IMR-90 (cell line): Measurements from ENCODE around the gene CD8B2. TPM values are rescaled to one million over a fixed set of nuclear protein-coding genes. Genes with fewer than 3 reads are reported as not detected.

ENCODE experiments used
- ATAC-seq: fragments of 200-7000 bp; cut with Tn5 transposase; 2 replicates; pipeline ENCODE4 v1.9.1; 2020; ENCODE audit warnings: low read depth, mild to moderate bottlenecking, moderate library complexity
- BruUV-seq: library from RNA; stranded (reverse); fragments of 400-500 nt; replicated peaks from 2 replicates; lab custom pipeline; 2021; lab: Mats Ljungman, UMichigan
- CTCF ChIA-PET: fragments of 300-600 bp; formaldehyde crosslinking; extraction: SDS; loops from one replicate; lab custom pipeline; 2021; ENCODE audit warnings: antibody characterized with exemption; lab: Yijun Ruan, JAX
- POLR2A ChIA-PET: fragments of 300-600 bp; sonication (Branson Sonifier 250); formaldehyde crosslinking; loops from one replicate; lab custom pipeline; 2022; ENCODE audit warnings: antibody characterized with exemption; ENCODE audit not compliant: unreplicated experiment; lab: Charles Lee
- DNase-seq: peaks from one replicate; pipeline ENCODE4 v3.0.0; 2013
- H2AFZ ChIP-seq: replicated peaks from 2 replicates; pipeline ENCODE3; 2013; ENCODE audit warnings: low read length, mild to moderate bottlenecking; ENCODE audit not compliant: poor library complexity
- H2AK5ac ChIP-seq: 2 replicates; pipeline ENCODE4 v1.6.1; 2013; ENCODE audit warnings: low read depth, low read length, inconsistent platforms
- H2AK9ac ChIP-seq: replicated peaks from 2 replicates; pipeline ENCODE3; 2013; ENCODE audit warnings: mild to moderate bottlenecking, low read depth, low read length, moderate library complexity; ENCODE audit not compliant: poor library complexity
- H2BK120ac ChIP-seq: 2 replicates; pipeline ENCODE4 v1.6.1; 2013; ENCODE audit warnings: low read depth, low read length, inconsistent platforms
- H2BK15ac ChIP-seq: 3 replicates; pipeline ENCODE4 v1.6.1; 2013; ENCODE audit warnings: low read depth, low read length, inconsistent platforms
- H2BK20ac ChIP-seq: 2 replicates; pipeline ENCODE4 v1.6.1; 2013; ENCODE audit warnings: low read depth, mild to moderate bottlenecking, inconsistent platforms, low read length, moderate library complexity
- H2BK5ac ChIP-seq: 2 replicates; pipeline ENCODE4 v1.6.1; 2013; ENCODE audit warnings: mild to moderate bottlenecking, low read depth, low read length, inconsistent platforms; ENCODE audit not compliant: poor library complexity, severe bottlenecking
- H3K14ac ChIP-seq: replicated peaks from 2 replicates; pipeline ENCODE4 v1.6.1; 2013; ENCODE audit warnings: low read depth, low read length, inconsistent platforms
- H3K18ac ChIP-seq: 2 replicates; pipeline ENCODE4 v1.6.1; 2013; ENCODE audit warnings: low read depth, low read length, control low read depth
- H3K23ac ChIP-seq: 2 replicates; pipeline ENCODE4 v1.6.1; 2013; ENCODE audit warnings: low read depth, low read length, inconsistent platforms
- H3K27ac ChIP-seq: 2 replicates; pipeline ENCODE4 v1.5.1; 2013; ENCODE audit warnings: mild to moderate bottlenecking, control low read depth, low read length; ENCODE audit not compliant: insufficient read depth
- H3K27me3 ChIP-seq: 2 replicates; pipeline ENCODE4 v1.6.1; 2013; ENCODE audit warnings: low read length; ENCODE audit not compliant: control insufficient read depth, insufficient read depth
- H3K36me3 ChIP-seq: 2 replicates; pipeline ENCODE4 v1.6.1; 2013; ENCODE audit warnings: low read length, mixed read lengths; ENCODE audit not compliant: control insufficient read depth, insufficient read depth
- H3K4ac ChIP-seq: 2 replicates; pipeline ENCODE4 v1.6.1; 2013; ENCODE audit warnings: low read depth, low read length, inconsistent platforms
- H3K4me1 ChIP-seq: 2 replicates; pipeline ENCODE4 v1.6.1; 2013; ENCODE audit warnings: low read length, mixed read lengths; ENCODE audit not compliant: control insufficient read depth, insufficient read depth
- H3K4me2 ChIP-seq: 2 replicates; pipeline ENCODE4 v1.6.1; 2013; ENCODE audit warnings: low read depth, mild to moderate bottlenecking, control low read depth, low read length, moderate library complexity
- H3K4me3 ChIP-seq: 2 replicates; pipeline ENCODE4 v1.5.1; 2013; ENCODE audit warnings: low read depth, mild to moderate bottlenecking, control low read depth, low read length, moderate library complexity; ENCODE audit not compliant: insufficient read depth
- H3K56ac ChIP-seq: 2 replicates; pipeline ENCODE4 v1.6.1; 2013; ENCODE audit warnings: low read length, inconsistent platforms; ENCODE audit not compliant: insufficient read depth; ENCODE audit errors: extremely low read depth
- H3K79me1 ChIP-seq, 2 experiments: 2 replicates each; pipeline ENCODE4 v1.6.1; 2013; ENCODE audit warnings: low read length in 2 of 2, inconsistent platforms in 1 of 2, low read depth in 1 of 2
- H3K9ac ChIP-seq: 2 replicates; pipeline ENCODE4 v1.6.1; 2013; ENCODE audit warnings: low read depth, low read length, control low read depth
- H3K9me1 ChIP-seq: 2 replicates; pipeline ENCODE4 v1.6.1; 2013; ENCODE audit warnings: low read length, inconsistent platforms; ENCODE audit not compliant: insufficient read depth
- H3K9me3 ChIP-seq: 2 replicates; pipeline ENCODE4 v1.6.1; 2013; ENCODE audit warnings: low read length; ENCODE audit not compliant: control insufficient read depth, insufficient read depth
- H4K20me1 ChIP-seq: 2 replicates; pipeline ENCODE4 v1.6.1; 2013; ENCODE audit warnings: low read length, inconsistent platforms; ENCODE audit not compliant: insufficient read depth
- H4K5ac ChIP-seq: 2 replicates; pipeline ENCODE4 v1.6.1; 2013; ENCODE audit warnings: mild to moderate bottlenecking, low read depth, low read length, control low read depth
- H4K8ac ChIP-seq, 2 experiments: 2 replicates each; pipeline ENCODE4 v1.6.1; 2013; ENCODE audit warnings: low read depth in 2 of 2, low read length in 2 of 2, control low read depth in 1 of 2, inconsistent platforms in 1 of 2
- H4K91ac ChIP-seq: 2 replicates; pipeline ENCODE4 v1.6.1; 2013; ENCODE audit warnings: low read depth, low read length, inconsistent platforms; ENCODE audit not compliant: insufficient read depth
- MAZ ChIP-seq: IDR thresholded peaks from 2 replicates; pipeline ENCODE4 v1.6.1; 2012; ENCODE audit warnings: low read depth, mild to moderate bottlenecking, low read length, improper control_type of control experiment, moderate library complexity, borderline replicate concordance
- NFE2L2 ChIP-seq: fragments of 150-350 bp; IDR thresholded peaks from 2 replicates; pipeline ENCODE4 v1.6.1; 2016; ENCODE audit warnings: low read depth, mild to moderate bottlenecking, low read length
- WGBS, 2 experiments: methylation state at CpG; one replicate each; pipeline versions ENCODE4 v1.1.5 to v1.1.7; 2013; ENCODE audit warnings: missing lambda C conversion rate in 2 of 2; ENCODE audit not compliant: insufficient read length in 1 of 2; ENCODE audit errors: extremely low coverage in 2 of 2; 5-methylcytosine and 5-hydroxymethylcytosine counted together
- dilution Hi-C: fragments of 300-500 bp; cut with HindIII; formaldehyde crosslinking; loops from one replicate; pipeline ENCODE4 v1.14.3; 2018; ENCODE audit warnings: low sequenced_read_pairs; ENCODE audit not compliant: unreplicated experiment
- in situ Hi-C: fragments of 300-500 bp; cut with MboI; formaldehyde crosslinking; loops from 3 replicates; pipeline ENCODE4 v1.14.3; 2019; ENCODE audit warnings: low sequenced_read_pairs, inconsistent platforms, mixed read lengths
- intact Hi-C: fragments of 100-400 bp; cut with micrococcal nuclease; formaldehyde crosslinking; loops from 2 replicates; pipeline ENCODE4 v1.10.0; 2022
- polyA plus RNA-seq, 3 experiments: library from polyadenylated mRNA; depleted of rRNA; stranded (reverse); fragments of >200 nt; gene quantifications; 2 replicates each; pipeline ENCODE4 v1.2.3, GENCODE V29; 2012; ENCODE audit warnings: low replicate concordance in 1 of 3
- total RNA-seq: library from RNA; depleted of rRNA; stranded (reverse); fragments of >200 nt; gene quantifications from 2 replicates; pipeline ENCODE4 v1.2.3, GENCODE V29; 2012

Gene CD8B2
- total and polyA plus RNA-seq, 2 of the 4 experiments (the other 2 are of a cell fraction): not detected

DNA sequence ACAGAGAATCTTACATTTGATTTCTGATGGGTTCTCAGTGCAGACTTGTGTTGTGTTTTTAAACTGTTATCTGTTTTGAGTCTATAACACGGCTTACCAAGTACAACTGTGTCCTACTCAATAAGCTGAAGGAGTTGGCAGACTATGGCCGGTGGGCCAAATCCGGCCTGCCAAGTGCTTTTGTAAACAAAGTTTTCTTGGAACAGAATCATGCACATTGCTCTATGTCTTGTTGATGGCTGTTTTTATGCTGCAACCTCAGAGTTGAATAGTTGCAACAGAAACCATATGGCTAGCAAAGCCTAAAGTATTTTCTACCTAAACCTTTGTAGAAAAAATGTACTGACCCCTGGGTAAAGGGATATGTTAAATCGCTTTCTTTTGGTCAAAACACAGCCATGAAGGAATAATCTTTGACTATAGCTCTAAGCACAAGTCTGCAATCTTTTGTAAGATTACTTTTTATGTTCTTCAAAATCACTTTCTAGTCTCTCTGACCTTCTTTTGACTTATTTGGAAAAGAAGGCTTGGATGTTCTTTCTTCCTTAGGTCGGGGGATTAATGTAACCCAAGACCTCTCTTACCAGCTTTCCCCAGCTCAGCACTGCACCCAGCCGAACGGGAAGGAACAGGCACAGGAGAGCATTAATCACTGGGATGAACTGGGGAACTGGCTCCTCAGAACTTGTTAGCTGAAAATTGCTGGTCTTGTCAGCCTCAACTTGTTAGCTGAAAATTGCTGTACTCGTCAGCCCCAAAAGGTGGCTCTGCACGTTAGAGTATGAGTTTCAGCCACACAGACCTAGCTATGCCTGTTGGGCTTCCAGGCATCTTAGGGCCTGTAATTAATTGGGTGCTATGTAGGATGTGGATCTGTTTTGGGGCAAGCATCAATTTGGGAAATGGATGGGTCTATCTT, 75.4 kb downstream of the CD8B2 start:
- Histone ChIP-seq H4K5ac (no peak overlapping the region), H3K14ac (no peak overlapping the region), H3K79me1 (no peaks in the 10 kb centered on the region), H2BK20ac (no peak overlapping the region), H2AK5ac (no peak overlapping the region), H2AFZ (no peak overlapping the region), H4K8ac (no peak overlapping the region), H2BK5ac (no peak overlapping the region), H3K27ac (no peak overlapping the region), H3K9ac (no peak overlapping the region), H3K23ac (no peak overlapping the region), H3K18ac (no peak overlapping the region), H3K9me1 (no peaks in the 10 kb centered on the region), H2AK9ac (no peak overlapping the region), H3K27me3 (no peaks in the 10 kb centered on the region), H4K91ac (no peak overlapping the region), H3K4ac (no peak overlapping the region), H2BK120ac (no peak overlapping the region), H3K36me3 (no peaks in the 10 kb centered on the region), H3K9me3 (no peaks in the 10 kb centered on the region), H4K20me1 (no peaks in the 10 kb centered on the region), H2BK15ac (no peak overlapping the region), H3K4me2 (no peak overlapping the region), H3K4me1 (no peaks in the 10 kb centered on the region), H3K4me3 (no peak overlapping the region), H3K56ac (no peak overlapping the region)
- CTCF ChIA-PET: interaction anchor here (0.6 kb wide), 1 partner anchor 521 kb away, joined by 3 read pairs; no protein-coding TSS in a partner anchor
- TF ChIP-seq NFE2L2: no peak
- TF ChIP-seq MAZ: no peak
- no CpG with 5 or more reads among the region's 9 CpGs for WGBS, 2 experiments
- DNase-seq (no peak), ATAC-seq (no peak)
- POLR2A ChIA-PET: no interaction called here
- intact Hi-C loops (no loop called here), in situ Hi-C loops (no loop called here), dilution Hi-C loops (no loop called here)
- BruUV-seq: no TSS peak
